GM18868 (cell line): ENCODE results near the gene ZFAND6.
A peak's percentile ranks its signal among the peaks of the same experiment; 100 is the strongest.
"Not testable (repeated sequence)": the region's sequence is repeated elsewhere in the genome, so short reads cannot be mapped to it uniquely, and the experiment has no call there.

Source experiments
- ATAC-seq: cut with Tn5 transposase; IDR thresholded peaks from one replicate; pipeline ENCODE4 v1.9.1; 2021; ENCODE audit warnings: mild to moderate bottlenecking, moderate library complexity; ENCODE audit not compliant: unreplicated experiment

Gene ZFAND6

GRCh38 chr15:80140909-80141308 is 81.4 kb downstream of the ZFAND6 start:
- ATAC-seq, result no peak

GRCh38 chr15:80141916-80142598 is 82.6 kb downstream of the ZFAND6 start:
- no peak for ATAC-seq

GRCh38 chr15:80142646-80143045 is 83.2 kb downstream of the ZFAND6 start:
- ATAC-seq, result no peak

- no peak for ATAC-seq
These were observed 91.7 kb downstream of the ZFAND6 start for GRCh38 chr15:80151148-80151547.

GRCh38 chr15:80151576-80151975 is 92.1 kb downstream of the ZFAND6 start:
- no peak for ATAC-seq

GRCh38 chr15:80152180-80152895 is 92.9 kb downstream of the ZFAND6 start:
- peak; percentile 62 for ATAC-seq

GRCh38 chr15:80152896-80153876 is 93.7 kb downstream of the ZFAND6 start, which contains the start of gene FAH:
FAH (plus strand) TSS chr15:80152999; CDS start chr15:80153055, 56 bp downstream.
- peak; percentile 46 for ATAC-seq

GRCh38 chr15:80153900-80154299 is 94.4 kb downstream of the ZFAND6 start:
- ATAC-seq, result no peak

GRCh38 chr15:80154336-80154735 is 94.9 kb downstream of the ZFAND6 start:
- no peak for ATAC-seq

- ATAC-seq, result no peak
These were observed 95.5 kb downstream of the ZFAND6 start for GRCh38 chr15:80155001-80155377.

GRCh38 chr15:80155378-80156175 is 96.1 kb downstream of the ZFAND6 start:
- not testable (repeated sequence) for ATAC-seq

GRCh38 chr15:80156176-80156720 is 96.8 kb downstream of the ZFAND6 start:
- no peak for ATAC-seq

- no peak for ATAC-seq
These were observed 97.7 kb downstream of the ZFAND6 start for GRCh38 chr15:80157215-80157614.

GRCh38 chr15:80159301-80159700 is 99.8 kb downstream of the ZFAND6 start:
- no peak for ATAC-seq

GRCh38 chr15:80159811-80160569 is 100.5 kb downstream of the ZFAND6 start:
- no peak for ATAC-seq

GRCh38 chr15:80160570-80161156 is 101.2 kb downstream of the ZFAND6 start:
- ATAC-seq, result peak; percentile 69

GRCh38 chr15:80161468-80162016 is 102.1 kb downstream of the ZFAND6 start:
- ATAC-seq, result no peak

- ATAC-seq, result no peak
These were observed 102.6 kb downstream of the ZFAND6 start for GRCh38 chr15:80162059-80162554.
